OCI-LY3 (cell line): ENCODE measurements around the gene EIF4G2.

Experiments used
- CTCF ChIP-seq: fragments of 200-600, 300-600 bp; sonication (generic); IDR thresholded peaks from 2 replicates; pipeline ENCODE4 v1.5.1; 2014; ENCODE audit warnings: antibody characterized with exemption, low read length, low read depth
- EZH2phosphoT487 ChIP-seq: fragments of 200-600 bp; shearing (Covaris generic); IDR thresholded peaks from 2 replicates; pipeline ENCODE4 v1.6.1; 2018; ENCODE audit warnings: antibody characterized with exemption, mixed run types, low read depth

GRCh38 chr11:10762913-10763421 is 45.8 kb downstream of the EIF4G2 start:
- no peak for TF ChIP-seq CTCF
- TF ChIP-seq EZH2phosphoT487 = no peak
